ENCODE data around the gene CCDC179.

Gene CCDC179

DNA sequence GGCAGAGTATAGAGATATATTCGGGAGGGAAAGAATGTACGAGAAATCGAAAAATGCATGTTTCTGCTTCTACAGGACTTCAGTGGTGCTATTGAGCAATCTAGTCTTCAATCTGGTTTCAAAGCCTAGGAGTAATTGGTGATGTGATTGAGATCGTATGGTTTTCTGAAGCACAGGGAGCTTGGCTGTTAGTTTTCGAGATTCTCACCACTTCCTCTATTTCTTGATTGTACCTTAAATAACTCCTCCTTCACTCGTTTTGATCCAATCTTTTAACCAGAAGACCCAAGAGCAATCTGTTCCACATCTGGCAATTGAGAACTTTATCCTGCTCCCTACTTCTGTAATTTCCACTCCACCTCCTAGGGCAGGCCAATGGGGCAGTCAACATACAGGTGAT lies 518 bp downstream of the CCDC179 start:
- H3F3A ChIP-seq (ENCODE audit: low read depth) = no peaks in the 10 kb centered on the region
- no peaks in the 10 kb centered on the region for H3K9me2 ChIP-seq (replicated peaks; ENCODE audit: low read depth, low read length)
- H3K9me3 ChIP-seq (ENCODE audit: insufficient read depth, low read depth, low read length) = no peaks in the 10 kb centered on the region
- H2AFZ ChIP-seq (ENCODE audit: low read length) = no peak overlapping the region
- H3K9ac ChIP-seq (ENCODE audit: low read depth, low read length, poor library complexity, severe bottlenecking) = no peak overlapping the region
- H3K36me3 ChIP-seq (ENCODE audit: insufficient read depth, low read length) = no peaks in the 10 kb centered on the region
- no peak overlapping the region for H3K4me2 ChIP-seq (ENCODE audit: low read depth, low read length, poor library complexity, severe bottlenecking)
- no peaks in the 10 kb centered on the region for H4K20me1 ChIP-seq (ENCODE audit: insufficient read depth, low read length, poor library complexity, severe bottlenecking)
- TF ChIP-seq, protein P1, sequence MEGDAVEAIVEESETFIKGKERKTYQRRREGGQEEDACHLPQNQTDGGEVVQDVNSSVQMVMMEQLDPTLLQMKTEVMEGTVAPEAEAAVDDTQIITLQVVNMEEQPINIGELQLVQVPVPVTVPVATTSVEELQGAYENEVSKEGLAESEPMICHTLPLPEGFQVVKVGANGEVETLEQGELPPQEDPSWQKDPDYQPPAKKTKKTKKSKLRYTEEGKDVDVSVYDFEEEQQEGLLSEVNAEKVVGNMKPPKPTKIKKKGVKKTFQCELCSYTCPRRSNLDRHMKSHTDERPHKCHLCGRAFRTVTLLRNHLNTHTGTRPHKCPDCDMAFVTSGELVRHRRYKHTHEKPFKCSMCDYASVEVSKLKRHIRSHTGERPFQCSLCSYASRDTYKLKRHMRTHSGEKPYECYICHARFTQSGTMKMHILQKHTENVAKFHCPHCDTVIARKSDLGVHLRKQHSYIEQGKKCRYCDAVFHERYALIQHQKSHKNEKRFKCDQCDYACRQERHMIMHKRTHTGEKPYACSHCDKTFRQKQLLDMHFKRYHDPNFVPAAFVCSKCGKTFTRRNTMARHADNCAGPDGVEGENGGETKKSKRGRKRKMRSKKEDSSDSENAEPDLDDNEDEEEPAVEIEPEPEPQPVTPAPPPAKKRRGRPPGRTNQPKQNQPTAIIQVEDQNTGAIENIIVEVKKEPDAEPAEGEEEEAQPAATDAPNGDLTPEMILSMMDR (conservative IDR thresholded peaks at IDR 0.05; ENCODE audit: low read length) = no peak
- no peak for TF ChIP-seq EZH2phosphoT487 (IDR thresholded peaks at IDR 0.05; ENCODE audit: borderline replicate concordance)
- H3K4me1 ChIP-seq (ENCODE audit: insufficient read depth, low read length, poor library complexity, severe bottlenecking) = no peaks in the 10 kb centered on the region
- H3K79me2 ChIP-seq (ENCODE audit: insufficient read depth, low read length) = no peaks in the 10 kb centered on the region
- H3K4me3 ChIP-seq (ENCODE audit: low read length, poor library complexity, severe bottlenecking) = no peak overlapping the region
- H3K27me3 ChIP-seq (ENCODE audit: insufficient read depth, low read length, poor library complexity, severe bottlenecking) = no peaks in the 10 kb centered on the region

DNA sequence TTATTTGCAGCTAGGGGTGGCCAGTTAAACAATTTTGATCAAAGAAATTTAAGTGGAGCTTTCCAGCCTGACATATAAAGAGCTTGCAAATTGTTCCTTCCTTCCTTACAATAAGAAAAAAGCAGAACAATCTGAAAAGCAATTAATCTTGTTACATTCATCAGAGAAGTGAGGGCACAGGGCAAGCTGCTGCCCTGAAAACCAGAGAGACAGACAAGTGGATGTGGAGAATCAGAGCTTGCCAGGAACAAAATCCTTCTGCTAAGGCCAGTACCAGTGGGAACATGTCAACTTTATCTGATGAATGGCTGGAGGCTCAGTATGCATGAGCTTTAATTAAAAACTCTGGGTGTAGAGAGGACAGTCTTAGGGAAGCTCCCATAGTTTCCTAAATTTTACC lies 8.8 kb downstream of the CCDC179 start:
- TF ChIP-seq, protein P1 (conservative IDR thresholded peaks at IDR 0.05; ENCODE audit: low read length) = no peak
- no peak for TF ChIP-seq EZH2phosphoT487 (IDR thresholded peaks at IDR 0.05; ENCODE audit: borderline replicate concordance)
- no peaks in the 10 kb centered on the region for H3K9me2 ChIP-seq (replicated peaks; ENCODE audit: low read depth, low read length)
- H3K27me3 ChIP-seq (ENCODE audit: insufficient read depth, low read length, poor library complexity, severe bottlenecking) = no peaks in the 10 kb centered on the region
- no peak overlapping the region for H3K4me2 ChIP-seq (ENCODE audit: low read depth, low read length, poor library complexity, severe bottlenecking)
- no peak overlapping the region for H3K4me3 ChIP-seq (ENCODE audit: low read length, poor library complexity, severe bottlenecking)
- H2AFZ ChIP-seq (ENCODE audit: low read length) = no peak overlapping the region
- H3K9ac ChIP-seq (ENCODE audit: low read depth, low read length, poor library complexity, severe bottlenecking) = no peak overlapping the region
- 0 out of 2 replicates have a peak, but pooled peaks cover 3% of the 10 kb centered on the region for H3K9me3 ChIP-seq (ENCODE audit: insufficient read depth, low read depth, low read length)
- H3K79me2 ChIP-seq (ENCODE audit: insufficient read depth, low read length) = no peaks in the 10 kb centered on the region
- no peaks in the 10 kb centered on the region for H4K20me1 ChIP-seq (ENCODE audit: insufficient read depth, low read length, poor library complexity, severe bottlenecking)
- H3K4me1 ChIP-seq (ENCODE audit: insufficient read depth, low read length, poor library complexity, severe bottlenecking) = no peaks in the 10 kb centered on the region
- no peaks in the 10 kb centered on the region for H3K36me3 ChIP-seq (ENCODE audit: insufficient read depth, low read length)
- no peaks in the 10 kb centered on the region for H3F3A ChIP-seq (ENCODE audit: low read depth)

DNA sequence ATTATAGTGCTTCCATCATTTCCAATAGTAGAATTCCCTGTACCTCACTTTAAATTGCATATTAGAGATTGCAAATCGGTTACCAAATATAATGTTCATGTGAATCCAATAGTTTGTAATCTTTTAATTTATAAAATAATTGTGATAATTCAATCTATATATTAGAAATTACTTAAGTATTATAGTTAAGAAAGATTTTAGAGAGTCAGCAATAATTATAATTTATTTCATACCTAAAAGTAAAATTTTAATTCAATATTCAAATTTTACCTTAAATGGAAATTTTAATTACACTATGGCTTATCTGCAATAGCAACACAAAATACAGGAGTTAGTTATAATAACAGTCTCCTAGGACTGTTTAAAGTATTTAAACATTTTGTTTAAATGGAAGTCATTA lies 13.5 kb downstream of the CCDC179 start:
- no peak for TF ChIP-seq EZH2phosphoT487 (IDR thresholded peaks at IDR 0.05; ENCODE audit: borderline replicate concordance)
- TF ChIP-seq, protein P1 (conservative IDR thresholded peaks at IDR 0.05; ENCODE audit: low read length) = no peak
- Histone ChIP-seq H3K9me2 (replicated peaks; ENCODE audit: low read depth, low read length) (no peaks in the 10 kb centered on the region), H3K79me2 (ENCODE audit: insufficient read depth, low read length) (no peaks in the 10 kb centered on the region), H3K9me3 (ENCODE audit: insufficient read depth, low read depth, low read length) (no peaks in the 10 kb centered on the region), H3K9ac (ENCODE audit: low read depth, low read length, poor library complexity, severe bottlenecking) (no peak overlapping the region), H3K4me2 (ENCODE audit: low read depth, low read length, poor library complexity, severe bottlenecking) (no peak overlapping the region), H3K36me3 (ENCODE audit: insufficient read depth, low read length) (no peaks in the 10 kb centered on the region), H3F3A (ENCODE audit: low read depth) (no peaks in the 10 kb centered on the region), H3K4me3 (ENCODE audit: low read length, poor library complexity, severe bottlenecking) (no peak overlapping the region), H3K27me3 (ENCODE audit: insufficient read depth, low read length, poor library complexity, severe bottlenecking) (no peaks in the 10 kb centered on the region), H4K20me1 (ENCODE audit: insufficient read depth, low read length, poor library complexity, severe bottlenecking) (no peaks in the 10 kb centered on the region), H2AFZ (ENCODE audit: low read length) (no peak overlapping the region), H3K4me1 (ENCODE audit: insufficient read depth, low read length, poor library complexity, severe bottlenecking) (no peaks in the 10 kb centered on the region)

All from Loucy (cell line).